NCI-H128 (cell line): ENCODE data around the gene NOD1.
"Not testable (repeated sequence)": the region's sequence is repeated elsewhere in the genome, so short reads cannot be mapped to it uniquely, and the experiment has no call there.

Experiments used
- DNase-seq: peaks from one replicate; lab custom pipeline; 2025; ENCODE audit not compliant: unreplicated experiment; lab: John Stamatoyannopoulos, UW

Gene NOD1

GRCh38 chr7:30478349-30479201 is at the start of gene NOD1:
TSS of gene NOD1 (minus strand) at chr7:30478784. CDS start at chr7:30456921, 21,863 bp downstream.
- peak; percentile 12 for DNase-seq

- not testable (repeated sequence) for DNase-seq
Observed at GRCh38 chr7:30527297-30527696, 48.7 kb upstream of the NOD1 start.

- no peak for DNase-seq
Observed at GRCh38 chr7:30526163-30526562, 47.6 kb upstream of the NOD1 start.

- DNase-seq = no peak
Observed at GRCh38 chr7:30525429-30525828, 46.8 kb upstream of the NOD1 start.

GRCh38 chr7:30524545-30524944 is 46.0 kb upstream of the NOD1 start:
- DNase-seq = no peak

GRCh38 chr7:30523466-30523865 is 44.9 kb upstream of the NOD1 start:
- DNase-seq = no peak

GRCh38 chr7:30522159-30522558 is 43.6 kb upstream of the NOD1 start:
- DNase-seq = no peak

- DNase-seq = no peak
Observed at GRCh38 chr7:30521532-30521931, 42.9 kb upstream of the NOD1 start.

- DNase-seq = no peak
Observed at GRCh38 chr7:30519122-30519521, 40.5 kb upstream of the NOD1 start.

GRCh38 chr7:30515761-30516160 is 37.2 kb upstream of the NOD1 start:
- no peak for DNase-seq

GRCh38 chr7:30514776-30515175 is 36.2 kb upstream of the NOD1 start:
- DNase-seq = no peak

GRCh38 chr7:30514177-30514576 is 35.6 kb upstream of the NOD1 start:
- no peak for DNase-seq

GRCh38 chr7:30513762-30514161 is 35.2 kb upstream of the NOD1 start:
- no peak for DNase-seq

GRCh38 chr7:30511973-30512662 is 33.5 kb upstream of the NOD1 start:
- DNase-seq = no peak

- DNase-seq = no peak
Observed at GRCh38 chr7:30511494-30511893, 32.9 kb upstream of the NOD1 start.

- no peak for DNase-seq
Observed at GRCh38 chr7:30510124-30511075, 31.8 kb upstream of the NOD1 start.

GRCh38 chr7:30509171-30509857 is 30.7 kb upstream of the NOD1 start:
- not testable (repeated sequence) for DNase-seq

- not testable (repeated sequence) for DNase-seq
Observed at GRCh38 chr7:30507346-30507900, 28.8 kb upstream of the NOD1 start.

GRCh38 chr7:30505174-30505697 is 26.7 kb upstream of the NOD1 start:
- DNase-seq = no peak
